SIG-M5 treated with dmso at 0.1 percent for 504 hours (cell line): ENCODE results near the gene TNFRSF1B.
A peak's percentile ranks its signal among the peaks of the same experiment; 100 is the strongest.

Experiments used
- DNase-seq: peaks from one replicate; lab custom pipeline; 2025; ENCODE audit not compliant: unreplicated experiment; lab: John Stamatoyannopoulos, UW

TNFRSF1B gene

GRCh38 chr1:12141163-12141850 lies 25.5 kb upstream of the TNFRSF1B start:
- no peak for DNase-seq

- DNase-seq: no peak
Measured at GRCh38 chr1:12142141-12142823, 24.5 kb upstream of the TNFRSF1B start.

GRCh38 chr1:12142891-12143630 lies 23.7 kb upstream of the TNFRSF1B start:
- DNase-seq: peak; percentile 32

GRCh38 chr1:12143631-12144155 lies 23.1 kb upstream of the TNFRSF1B start:
- peak; percentile 83 for DNase-seq

- no peak for DNase-seq
Measured at GRCh38 chr1:12144236-12144635, 22.6 kb upstream of the TNFRSF1B start.

GRCh38 chr1:12144969-12145368 lies 21.8 kb upstream of the TNFRSF1B start:
- no peak for DNase-seq

- no peak for DNase-seq
Measured at GRCh38 chr1:12145616-12146342, 21.0 kb upstream of the TNFRSF1B start.

GRCh38 chr1:12146343-12147112 lies 20.3 kb upstream of the TNFRSF1B start:
- no peak for DNase-seq

- DNase-seq: no peak
Measured at GRCh38 chr1:12147201-12147701, 19.5 kb upstream of the TNFRSF1B start.

GRCh38 chr1:12148160-12148957 lies 18.4 kb upstream of the TNFRSF1B start:
- DNase-seq: no peak

GRCh38 chr1:12148958-12149790 lies 17.6 kb upstream of the TNFRSF1B start:
- peak; percentile 31 for DNase-seq

- DNase-seq: no peak
Measured at GRCh38 chr1:12149791-12150175, 17.0 kb upstream of the TNFRSF1B start.

- DNase-seq: peak; percentile 91
Measured at GRCh38 chr1:12150456-12151200, 16.2 kb upstream of the TNFRSF1B start.

- DNase-seq: no peak
Measured at GRCh38 chr1:12151465-12151864, 15.3 kb upstream of the TNFRSF1B start.

GRCh38 chr1:12152113-12152891 lies 14.5 kb upstream of the TNFRSF1B start:
- no peak for DNase-seq

- DNase-seq: peak; percentile 86
Measured at GRCh38 chr1:12153181-12153785, 13.5 kb upstream of the TNFRSF1B start.

GRCh38 chr1:12155328-12155727 lies 11.5 kb upstream of the TNFRSF1B start:
- no peak for DNase-seq
